Body of pancreas (tissue), 4 donors: ENCODE data around the gene SMIM28. TPM values are rescaled to one million over a fixed set of nuclear protein-coding genes. Genes with fewer than 3 reads are reported as not detected.

ENCODE experiments used
- ATAC-seq: fragments of 150-250 bp; one replicate; pipeline ENCODE4 v1.9.1; 2016
- DNase-seq, 4 donors: peaks; one replicate each; pipeline ENCODE4 v3.0.0-alpha.2; 2019
- H3K27ac ChIP-seq, 4 donors: fragments of 200-600 bp; sonication (generic); 1 replicate in 3 of 4; 2 replicates in 1 of 4; pipeline versions ENCODE4 v1.5.1 to v1.6.1; 2016 to 2019; ENCODE audit warnings: mild to moderate bottlenecking in 1 of 4, mixed read lengths in 1 of 4, moderate library complexity in 1 of 4
- H3K27me3 ChIP-seq, 2 donors: fragments of 200-600 bp; sonication (generic); one replicate each; pipeline ENCODE4 v1.6.0; 2016; ENCODE audit warnings: mild to moderate bottlenecking in 1 of 2
- H3K36me3 ChIP-seq, 2 donors: fragments of 200-600 bp; sonication (generic); replicated peaks in 1 of 2; 2 replicates each; pipeline ENCODE4 v1.5.1; 2016; ENCODE audit warnings: low read depth in 2 of 2; ENCODE audit not compliant: insufficient read depth in 1 of 2
- H3K4me1 ChIP-seq: fragments of 200-600 bp; sonication (generic); one replicate; pipeline ENCODE4 v1.6.0; 2016
- H3K4me3 ChIP-seq, 2 donors: fragments of 200-600 bp; sonication (generic); 1 replicate in 1 of 2; 2 replicates in 1 of 2; pipeline ENCODE4 v1.5.1; 2016 to 2019
- H3K9me3 ChIP-seq, 3 donors: fragments of 200-600 bp; sonication (generic); 1 replicate in 2 of 3; 2 replicates in 1 of 3; pipeline ENCODE4 v1.5.1; 2016
- CTCF ChIP-seq, 7 experiments: fragments of 450-650 bp in 4 of 7; fragments of 200-600 bp in 3 of 7; sonication (generic) in 3 of 7; IDR thresholded peaks; one replicate each; pipeline ENCODE4 v1.5.1; 2016 to 2019; ENCODE audit warnings: antibody characterized with exemption in 7 of 7
- POLR2A ChIP-seq, 3 donors: fragments of 450-650 bp; IDR thresholded peaks; one replicate each; pipeline ENCODE4 v1.6.1; 2016; ENCODE audit warnings: antibody characterized with exemption in 3 of 3, mild to moderate bottlenecking in 2 of 3
- WGBS, 2 donors: methylation state at CpG; one replicate each; pipeline ENCODE4 v1.1.5; 2017; 5-methylcytosine and 5-hydroxymethylcytosine counted together
- intact Hi-C: fragments of 100-400 bp; cut with DNase I; formaldehyde crosslinking; loops from one replicate; pipeline ENCODE4 v1.15.1; 2023
- total RNA-seq, 2 donors: library from RNA; depleted of rRNA; stranded (reverse); fragments of >200 nt; gene quantifications; one replicate each; pipeline ENCODE4 v1.1.0, GENCODE V29; 2016

The SMIM28 gene
- total RNA-seq, 2 donors from 2014 or later = not detected

GRCh38 chr6:138334000-138334399 is 43.7 kb upstream of the SMIM28 start:
- no peak for DNase-seq
- TF ChIP-seq POLR2A (IDR thresholded peaks at IDR 0.05) (no peak), CTCF (IDR thresholded peaks at IDR 0.05) (no peak)
- Histone ChIP-seq H3K4me1 (no peaks in the 10 kb centered on the region), H3K9me3 (no peaks in the 10 kb centered on the region), H3K4me3 (no peak overlapping the region), H3K36me3 (peaks cover 0 to 8% of the 10 kb centered on the region in 2 donors), H3K27me3 (no peaks in the 10 kb centered on the region), H3K27ac (no peak overlapping the region)
- WGBS, 2 donors = 88 to 89% methylated on average over 13 to 14 of the region's 14 CpGs
- no peak for ATAC-seq
- intact Hi-C loops = no loop called here

- no peak overlapping the region for H3K4me3 ChIP-seq
- WGBS, 2 donors = 91 to 95% methylated on average over 13 to 14 of the region's 14 CpGs
- peaks cover 0 to 8% of the 10 kb centered on the region in 2 donors for H3K36me3 ChIP-seq
- H3K27me3 ChIP-seq = no peaks in the 10 kb centered on the region
- H3K27ac ChIP-seq = no peak overlapping the region
- no peaks in the 10 kb centered on the region for H3K9me3 ChIP-seq
- TF ChIP-seq CTCF (IDR thresholded peaks at IDR 0.05) = no peak
- TF ChIP-seq POLR2A (IDR thresholded peaks at IDR 0.05) = no peak
- no peaks in the 10 kb centered on the region for H3K4me1 ChIP-seq
- intact Hi-C loops = no loop called here
- no peak for DNase-seq
- no peak for ATAC-seq
These were observed 42.7 kb upstream of the SMIM28 start for GRCh38 chr6:138334963-138335362.

GRCh38 chr6:138336221-138336620 is 41.5 kb upstream of the SMIM28 start:
- no peak for DNase-seq
- WGBS, 2 donors = 93 to 95% methylated on average over 8 of the region's 8 CpGs
- Histone ChIP-seq H3K4me1 (no peaks in the 10 kb centered on the region), H3K4me3 (no peak overlapping the region), H3K27ac (no peak overlapping the region), H3K27me3 (no peaks in the 10 kb centered on the region), H3K9me3 (no peaks in the 10 kb centered on the region), H3K36me3 (peaks cover 0 to 8% of the 10 kb centered on the region in 2 donors)
- intact Hi-C loops = no loop called here
- no peak for TF ChIP-seq CTCF (IDR thresholded peaks at IDR 0.05)
- TF ChIP-seq POLR2A (IDR thresholded peaks at IDR 0.05) = no peak
- ATAC-seq = no peak

GRCh38 chr6:138337076-138337475 is 40.6 kb upstream of the SMIM28 start:
- H3K36me3 ChIP-seq = peaks cover 0 to 8% of the 10 kb centered on the region in 2 donors
- H3K9me3 ChIP-seq = no peaks in the 10 kb centered on the region
- 90 to 97% methylated on average over 4 of the region's 4 CpGs for WGBS, 2 donors
- DNase-seq = no peak
- intact Hi-C loops = no loop called here
- TF ChIP-seq CTCF (IDR thresholded peaks at IDR 0.05) (no peak), POLR2A (IDR thresholded peaks at IDR 0.05) (no peak)
- no peaks in the 10 kb centered on the region for H3K27me3 ChIP-seq
- no peaks in the 10 kb centered on the region for H3K4me1 ChIP-seq
- H3K27ac ChIP-seq = no peak overlapping the region
- H3K4me3 ChIP-seq = no peak overlapping the region
- no peak for ATAC-seq

- no peak overlapping the region for H3K4me3 ChIP-seq
- intact Hi-C loops = no loop called here
- TF ChIP-seq POLR2A (IDR thresholded peaks at IDR 0.05) = no peak
- TF ChIP-seq CTCF (IDR thresholded peaks at IDR 0.05) = no peak
- H3K4me1 ChIP-seq = no peaks in the 10 kb centered on the region
- no peaks in the 10 kb centered on the region for H3K9me3 ChIP-seq
- WGBS, 2 donors = 64 to 76% methylated on average over 1 of the region's 1 CpG
- DNase-seq (no peak), ATAC-seq (no peak)
- no peak overlapping the region for H3K27ac ChIP-seq
- H3K36me3 ChIP-seq = peaks cover 0 to 8% of the 10 kb centered on the region in 2 donors
- H3K27me3 ChIP-seq = no peaks in the 10 kb centered on the region
These were observed 38.7 kb upstream of the SMIM28 start for GRCh38 chr6:138339024-138339423.
